Naive thymus-derived CD8-positive, alpha-beta T cell (primary cell): Measurements from ENCODE around the gene CXorf58. TPM values are rescaled to one million over a fixed set of nuclear protein-coding genes. Genes with fewer than 3 reads are reported as not detected.
"Not testable (repeated sequence)": the region's sequence is repeated elsewhere in the genome, so short reads cannot be mapped to it uniquely, and the experiment has no call there.

ENCODE experiments used
- ATAC-seq, 2 donors: fragments of 150-1000 bp; cut with Tn5 transposase in 1 of 2; sonication (Bioruptor Pico), chemical (Tn5 transposase) in 1 of 2; 1 replicate in 1 of 2; 2 replicates in 1 of 2; pipeline ENCODE4 v1.10.0; 2021; ENCODE audit warnings: mild to moderate bottlenecking in 2 of 2, moderate library complexity in 2 of 2
- POLR2A ChIA-PET: fragments of 350-600 bp; sonication (Branson Sonifier 250); formaldehyde crosslinking; loops from one replicate; lab custom pipeline; 2021; ENCODE audit warnings: antibody characterized with exemption; lab: Charles Lee
- DNase-seq, 10 donors: peaks; one replicate each; pipeline versions ENCODE4 v3.0.0 to v3.0.0-alpha.2; 2020 to 2022
- H3K27ac Mint-ChIP-seq, 10 donors: one replicate each; pipeline ENCODE4 v1.8.0; 2020 to 2022; ENCODE audit warnings: mild to moderate bottlenecking in 10 of 10, mixed read lengths in 10 of 10, moderate library complexity in 4 of 10, inconsistent platforms in 1 of 10
- H3K27me3 Mint-ChIP-seq, 5 donors: one replicate each; pipeline ENCODE4 v1.8.0; 2021 to 2022; ENCODE audit warnings: mixed read lengths in 5 of 5
- H3K36me3 Mint-ChIP-seq, 3 donors: one replicate each; pipeline ENCODE4 v1.8.0; 2020 to 2022; ENCODE audit warnings: mixed read lengths in 3 of 3, mild to moderate bottlenecking in 2 of 3, inconsistent platforms in 1 of 3
- H3K4me1 Mint-ChIP-seq, 4 donors: one replicate each; pipeline ENCODE4 v1.8.0; 2021 to 2022; ENCODE audit warnings: mixed read lengths in 4 of 4
- H3K4me3 Mint-ChIP-seq, 10 donors: one replicate each; pipeline ENCODE4 v1.8.0; 2020 to 2022; ENCODE audit warnings: mild to moderate bottlenecking in 10 of 10, mixed read lengths in 10 of 10, moderate library complexity in 6 of 10, inconsistent platforms in 1 of 10
- H3K9me3 Mint-ChIP-seq, 9 donors: one replicate each; pipeline ENCODE4 v1.8.0; 2020 to 2022; ENCODE audit warnings: mixed read lengths in 9 of 9, mild to moderate bottlenecking in 3 of 9, inconsistent platforms in 1 of 9, moderate library complexity in 1 of 9
- polyA plus RNA-seq, 3 donors: library from polyadenylated mRNA; unstranded; fragments of 300-500 nt; fragmentation: Illumina TruSeq; gene quantifications; one replicate each; pipeline ENCODE4 v1.2.3, GENCODE V29; 2021
- total RNA-seq, 8 experiments: library from RNA in 2 of 8; stranded (reverse) in 2 of 8; gene quantifications; one replicate each; pipeline ENCODE4 v1.2.3 and lab custom pipeline; 2021 to 2026

The CXorf58 gene, protein sequence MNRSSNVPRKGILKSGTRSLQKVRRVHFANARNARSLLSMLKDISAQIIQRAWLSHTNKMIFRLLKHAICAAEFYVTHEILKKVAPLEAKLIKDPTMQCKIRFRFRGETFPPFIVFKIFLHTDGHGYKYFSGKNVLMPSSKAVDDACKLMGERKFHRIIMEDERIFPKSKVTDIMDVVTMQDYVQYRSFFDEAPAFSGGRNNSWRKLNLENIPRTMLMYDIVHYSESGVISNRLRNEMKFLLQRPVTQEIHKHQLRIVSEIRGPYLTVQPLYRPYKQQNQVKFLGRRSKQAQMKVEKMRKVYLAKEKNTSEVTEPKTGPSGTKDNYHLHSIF
- total RNA-seq = not detected
- not detected for polyA plus RNA-seq
- 0 to 0.43 (median 0.04) reads per million in 6 experiments for total RNA-seq (lab: John Stamatoyannopoulos, UW)

DNA sequence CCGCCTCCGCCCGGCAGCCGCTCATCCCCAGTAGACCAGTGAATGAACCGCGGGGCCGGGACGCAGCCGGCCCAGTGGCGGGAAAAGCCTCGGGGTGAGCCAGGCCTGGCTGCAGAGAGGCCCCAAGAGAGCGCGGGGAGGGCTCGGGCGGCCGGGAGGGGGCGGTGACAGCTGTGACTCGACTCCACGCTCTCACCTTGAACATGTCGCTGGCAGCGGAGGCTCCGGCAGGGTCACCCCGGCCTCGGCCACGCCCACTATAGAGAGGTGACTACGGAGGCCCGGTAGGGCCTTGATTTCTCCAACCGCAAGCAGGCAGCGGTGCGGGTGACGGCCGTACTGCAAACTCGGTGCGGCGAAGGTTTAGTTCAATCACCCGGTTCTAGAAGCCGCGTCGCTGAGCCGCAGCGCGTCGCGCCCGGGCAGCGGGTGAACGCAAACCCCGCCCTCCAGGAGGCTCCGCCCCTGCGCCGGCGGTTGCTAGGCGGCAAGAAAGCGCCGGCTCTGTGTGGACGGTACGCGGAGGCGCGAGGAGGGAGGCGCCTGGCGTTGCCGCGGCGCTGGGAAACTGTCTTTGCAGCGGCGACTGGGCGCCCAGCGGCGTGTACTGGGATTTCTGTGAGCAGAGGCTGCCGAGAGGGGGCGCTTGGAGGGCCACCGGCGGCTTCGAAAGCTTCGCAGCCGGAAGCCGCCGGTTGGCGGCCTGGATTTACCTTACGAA lies at the start of gene CXorf58, which contains the start of gene APOO:
CXorf58 (plus strand) TSS at position 509 of the 721 bp plus-strand sequence. CDS start 2,297 bp downstream, outside the sequence.
APOO (minus strand) TSS at position 441 of the 721 bp plus-strand sequence; CDS start at position 205, 236 bp downstream.
- no peaks in the 10 kb centered on the region for H3K36me3 Mint-ChIP-seq
- DNase-seq (peak; percentile 84 to 95 (median 90)), ATAC-seq (peak; percentile 92 to 93)
- POLR2A ChIA-PET = interaction anchor here (0.5 to 3.2 kb wide), 6 partner anchors 8 to 164 kb away, joined by 3 to 30 read pairs (median 16); partner anchors contain the start of genes EIF2S3 and SAT1
- H3K4me1 Mint-ChIP-seq = peaks cover 6 to 14% (median 10%) of the 10 kb centered on the region in 4 donors
- no peaks in the 10 kb centered on the region for H3K9me3 Mint-ChIP-seq
- peak within 1 kb of the TSS; percentile 78 to 90 (median 84) for H3K4me3 Mint-ChIP-seq
- no peaks in the 10 kb centered on the region for H3K27me3 Mint-ChIP-seq
- H3K27ac Mint-ChIP-seq = peak within 1 kb of the TSS; percentile 87 to 97 (median 94)

- H3K27ac Mint-ChIP-seq, H3K4me3 Mint-ChIP-seq, POLR2A ChIA-PET, DNase-seq, H3K9me3 Mint-ChIP-seq, ATAC-seq, H3K27me3 Mint-ChIP-seq: not testable (repeated sequence)
- H3K4me1 Mint-ChIP-seq = peaks cover 0 to 16% (median 2%) of the 10 kb centered on the region in 4 donors
- H3K36me3 Mint-ChIP-seq = peaks cover 0 to 36% (median 0%) of the 10 kb centered on the region in 3 donors
Measured at GRCh38 chrX:23859238-23859637, 48.6 kb upstream of the CXorf58 start.

- ATAC-seq (peak in 1 of 2 donors; percentile 70), DNase-seq (no peak)
- POLR2A ChIA-PET = interaction anchor here (0.7 kb wide), 1 partner anchor 43 kb away, joined by 6 read pairs; no protein-coding TSS in a partner anchor
- H3K4me1 Mint-ChIP-seq = peaks cover 0 to 16% (median 2%) of the 10 kb centered on the region in 4 donors
- H3K27ac Mint-ChIP-seq = no peak overlapping the region
- H3K36me3 Mint-ChIP-seq = peaks cover 0 to 34% (median 2%) of the 10 kb centered on the region in 3 donors
- H3K27me3 Mint-ChIP-seq = no peaks in the 10 kb centered on the region
- no peak overlapping the region for H3K4me3 Mint-ChIP-seq
- no peaks in the 10 kb centered on the region for H3K9me3 Mint-ChIP-seq
Measured at GRCh38 chrX:23861215-23861896, 46.5 kb upstream of the CXorf58 start.

GRCh38 chrX:23861952-23862351 lies 45.9 kb upstream of the CXorf58 start:
- Mint-ChIP-seq H3K4me1 (peaks cover 0 to 16% (median 2%) of the 10 kb centered on the region in 4 donors), H3K36me3 (peaks cover 0 to 30% (median 2%) of the 10 kb centered on the region in 3 donors), H3K27ac (peak overlapping the region in 1 of 10 donors; percentile 24)
- DNase-seq, ATAC-seq, H3K27me3 Mint-ChIP-seq, H3K9me3 Mint-ChIP-seq, POLR2A ChIA-PET, H3K4me3 Mint-ChIP-seq: not testable (repeated sequence)

GRCh38 chrX:23864742-23865326 lies 43.0 kb upstream of the CXorf58 start:
- Mint-ChIP-seq H3K27ac (no peak overlapping the region), H3K4me3 (no peak overlapping the region), H3K4me1 (peaks cover 0 to 16% (median 2%) of the 10 kb centered on the region in 4 donors), H3K9me3 (no peaks in the 10 kb centered on the region), H3K27me3 (no peaks in the 10 kb centered on the region), H3K36me3 (peaks cover 0 to 24% (median 2%) of the 10 kb centered on the region in 3 donors)
- DNase-seq (no peak), ATAC-seq (no peak)
- POLR2A ChIA-PET = no interaction called here

DNA sequence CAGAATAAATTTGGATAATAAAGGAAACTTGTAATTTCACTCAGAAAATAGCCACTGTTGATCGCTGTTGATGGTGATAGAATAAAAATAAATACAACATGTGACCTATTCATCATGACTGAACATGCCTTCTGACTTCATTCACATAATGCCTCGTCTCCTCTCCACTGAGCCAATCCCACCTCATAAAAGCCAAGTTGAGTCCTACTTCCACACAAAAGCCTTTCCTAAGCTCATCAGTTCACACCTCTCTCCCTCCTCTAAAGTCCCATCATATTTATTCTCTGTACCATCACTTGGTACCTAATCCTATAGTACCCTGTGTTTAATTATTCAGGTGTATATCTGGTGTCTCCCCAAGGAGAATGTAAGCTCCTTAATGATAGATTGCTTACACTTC lies 37.8 kb upstream of the CXorf58 start:
- Mint-ChIP-seq H3K9me3 (no peaks in the 10 kb centered on the region), H3K36me3 (peaks cover 2 to 37% (median 5%) of the 10 kb centered on the region in 3 donors), H3K27ac (no peak overlapping the region), H3K4me3 (no peak overlapping the region), H3K4me1 (peaks cover 0 to 2% (median 0%) of the 10 kb centered on the region in 4 donors), H3K27me3 (no peaks in the 10 kb centered on the region)
- POLR2A ChIA-PET = no interaction called here
- DNase-seq (no peak), ATAC-seq (no peak)

DNA sequence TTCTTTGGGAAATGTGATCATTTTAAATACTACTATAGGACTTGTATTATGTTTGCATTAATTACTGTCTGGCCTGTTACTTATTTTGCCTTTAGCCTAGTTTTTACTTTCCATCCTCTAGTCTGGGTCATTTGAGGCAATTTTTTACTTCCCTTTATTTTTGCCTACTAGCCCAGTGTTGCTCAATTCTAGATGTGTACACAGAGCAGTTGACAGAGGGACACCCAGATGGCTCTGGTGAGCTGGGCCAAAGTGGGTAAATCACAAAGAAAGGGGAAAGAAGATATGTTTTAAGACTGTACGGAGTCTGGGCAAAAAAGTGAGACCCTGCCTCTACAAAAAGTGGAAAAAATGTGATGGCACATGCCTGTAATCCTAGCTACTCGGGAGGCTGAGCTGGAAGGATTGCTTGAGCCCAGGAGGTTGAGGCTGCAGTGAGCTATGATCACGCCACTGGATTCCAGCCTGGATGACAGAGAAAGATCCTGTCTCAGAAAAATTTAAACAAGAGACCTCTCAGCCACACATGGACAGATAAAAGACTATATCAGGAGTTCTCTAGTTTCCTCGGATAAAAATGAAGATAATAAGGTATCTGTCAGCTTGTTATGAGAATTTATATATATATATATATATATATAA lies 35.8 kb upstream of the CXorf58 start:
- POLR2A ChIA-PET = no interaction called here
- peaks cover 0 to 35% (median 5%) of the 10 kb centered on the region in 3 donors for H3K36me3 Mint-ChIP-seq
- H3K27ac Mint-ChIP-seq = peak overlapping the region in 1 of 10 donors; percentile 29
- H3K9me3 Mint-ChIP-seq = no peaks in the 10 kb centered on the region
- H3K27me3 Mint-ChIP-seq = no peaks in the 10 kb centered on the region
- peaks cover 0 to 2% (median 0%) of the 10 kb centered on the region in 4 donors for H3K4me1 Mint-ChIP-seq
- no peak overlapping the region for H3K4me3 Mint-ChIP-seq
- DNase-seq (no peak), ATAC-seq (no peak)

DNA sequence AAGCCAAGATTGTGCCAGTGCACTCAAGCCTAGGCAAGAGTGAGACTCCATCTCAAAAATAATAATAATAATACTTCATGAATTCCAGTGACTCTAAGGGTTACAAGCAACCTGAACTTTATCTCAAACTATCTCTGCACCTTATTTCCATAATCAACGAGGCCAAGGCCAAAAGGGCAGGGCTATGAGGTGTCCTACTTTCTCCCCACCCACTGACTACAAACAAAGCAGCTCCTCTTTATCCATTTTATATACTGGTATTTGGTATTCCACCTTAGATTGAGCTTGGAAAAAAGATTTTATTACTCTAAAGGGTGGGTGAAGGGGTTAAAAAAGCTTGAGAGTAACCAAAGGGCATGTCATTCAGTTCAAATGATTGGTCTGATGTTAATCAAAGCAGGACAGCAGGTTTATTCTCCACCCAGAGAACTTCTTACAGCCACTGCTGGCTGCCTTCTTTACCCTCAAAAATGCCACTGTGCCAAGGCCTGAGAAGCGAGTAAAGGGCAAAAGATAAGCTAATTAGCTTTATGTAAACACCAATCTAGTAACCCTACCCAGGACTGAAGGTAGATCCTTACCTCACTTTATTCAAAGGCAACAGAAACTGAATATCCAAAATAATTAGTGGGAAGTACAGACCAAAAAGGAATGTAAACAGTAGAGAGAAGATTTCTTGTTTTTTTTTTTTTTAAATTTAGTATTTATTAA lies 28.3 kb upstream of the CXorf58 start:
- Mint-ChIP-seq H3K4me1 (peaks cover 0 to 4% (median under 1%) of the 10 kb centered on the region in 4 donors), H3K36me3 (peaks cover 0 to 17% (median 0%) of the 10 kb centered on the region in 3 donors), H3K27me3 (no peaks in the 10 kb centered on the region), H3K27ac (no peak overlapping the region), H3K9me3 (no peaks in the 10 kb centered on the region), H3K4me3 (no peak overlapping the region)
- POLR2A ChIA-PET = no interaction called here
- DNase-seq (no peak), ATAC-seq (no peak)

DNA sequence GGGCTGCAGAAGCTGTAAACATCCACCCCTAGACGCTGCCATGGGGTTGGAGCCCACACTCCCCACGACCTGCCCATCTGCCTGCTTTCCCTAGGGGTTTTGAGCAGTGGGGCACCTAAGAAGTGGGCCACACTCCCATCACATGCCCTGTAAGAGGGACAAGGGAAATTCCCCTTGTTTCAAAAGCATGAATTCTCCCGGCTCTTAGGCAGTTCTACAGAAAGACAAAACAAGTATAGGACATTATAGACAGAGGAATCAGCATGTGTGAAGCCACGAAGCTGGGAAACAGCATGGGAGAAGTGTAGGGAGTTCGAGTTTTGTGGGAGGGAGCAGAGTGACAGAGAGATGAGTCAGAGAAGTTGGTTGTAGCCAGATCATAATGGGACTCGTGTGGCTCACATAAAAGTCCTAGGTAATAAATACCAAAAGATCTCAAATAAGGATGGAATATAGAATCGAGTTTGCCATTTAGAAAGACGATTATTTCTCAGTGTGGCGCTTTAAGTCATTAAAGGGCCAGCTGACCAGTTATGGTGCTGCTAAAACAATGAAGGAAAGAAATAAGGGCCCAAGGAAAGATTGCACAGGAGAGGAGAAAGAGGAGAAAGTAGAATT lies 24.0 kb upstream of the CXorf58 start:
- Mint-ChIP-seq H3K4me1 (peaks cover 0 to 4% (median 2%) of the 10 kb centered on the region in 4 donors), H3K9me3 (no peaks in the 10 kb centered on the region), H3K36me3 (peaks cover 0 to 9% (median 0%) of the 10 kb centered on the region in 3 donors), H3K27me3 (no peaks in the 10 kb centered on the region), H3K27ac (peak overlapping the region in 1 of 10 donors; percentile 58), H3K4me3 (no peak overlapping the region)
- ATAC-seq (no peak), DNase-seq (no peak)
- POLR2A ChIA-PET = no interaction called here

DNA sequence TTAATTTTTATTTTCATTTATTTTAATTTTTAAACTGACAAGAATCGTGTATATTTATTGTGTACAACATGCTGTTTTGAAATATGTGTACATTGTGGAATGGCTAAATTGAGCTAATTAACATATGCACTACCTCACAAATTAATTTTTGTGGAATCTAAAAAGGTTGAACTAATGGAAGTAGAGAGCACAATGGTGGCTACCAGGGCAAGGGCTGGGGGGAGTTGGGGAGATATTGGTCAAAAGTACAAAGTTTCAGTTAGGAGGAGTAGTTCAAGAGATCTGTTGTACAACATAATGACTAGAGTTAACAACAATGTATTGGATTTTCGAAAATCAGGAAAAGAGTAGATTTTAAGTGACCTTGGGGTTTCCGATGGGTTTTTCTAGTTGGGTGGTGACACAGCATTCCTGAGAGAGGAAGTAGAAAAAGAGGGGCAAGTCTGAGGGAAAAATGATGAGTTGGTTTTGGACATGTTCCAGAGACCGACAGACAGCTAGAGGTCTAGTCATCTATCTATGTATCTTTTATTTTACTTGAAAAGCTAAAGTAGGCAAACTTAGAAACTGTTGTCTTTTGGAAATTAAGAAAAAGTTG lies 23.3 kb upstream of the CXorf58 start:
- H3K36me3 Mint-ChIP-seq = peaks cover 0 to 9% (median 0%) of the 10 kb centered on the region in 3 donors

More for the DNA sequence above, 23.3 kb upstream of the CXorf58 start:
- no peak overlapping the region for H3K4me3 Mint-ChIP-seq
- H3K27me3 Mint-ChIP-seq = no peaks in the 10 kb centered on the region
- no peak overlapping the region for H3K27ac Mint-ChIP-seq
- POLR2A ChIA-PET = no interaction called here
- no peak for DNase-seq
- no peak for ATAC-seq
- peaks cover 0 to 4% (median 2%) of the 10 kb centered on the region in 4 donors for H3K4me1 Mint-ChIP-seq
- no peaks in the 10 kb centered on the region for H3K9me3 Mint-ChIP-seq
